ENCODE data around the gene COL18A1. TPM values are rescaled to one million over a fixed set of nuclear protein-coding genes. Genes with fewer than 3 reads are reported as not detected.

The COL18A1 gene
- total RNA-seq, 2 experiments from 2014 or later = 8.0 to 8.8 TPM

DNA sequence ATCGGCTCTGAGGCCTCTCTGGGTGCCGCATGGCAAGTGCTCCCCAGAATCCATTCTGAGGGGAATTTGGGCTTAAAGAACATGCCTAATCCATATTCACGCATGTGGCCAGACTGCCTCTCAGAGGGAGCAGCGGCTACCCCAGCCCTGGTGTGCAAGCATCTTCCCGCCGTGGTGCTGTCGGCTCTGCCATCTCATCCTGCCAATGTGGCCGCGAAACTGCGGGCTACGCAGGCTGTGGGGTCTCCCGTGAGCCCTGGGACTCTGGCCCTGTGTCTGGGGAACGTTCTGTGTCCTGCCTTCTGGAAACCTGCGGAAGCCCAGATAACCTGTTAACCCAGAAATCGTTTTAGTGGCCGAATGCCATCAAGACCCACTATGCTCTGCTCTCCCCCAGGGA lies 76.6 kb downstream of the COL18A1 start:
- peaks cover 4% of the 10 kb centered on the region for H3K36me3 Mint-ChIP-seq (ENCODE audit: low read depth)
- peaks cover 42% of the 10 kb centered on the region for H3K4me1 Mint-ChIP-seq
- ATAC-seq = no peak
- DNase-seq = no peak
- intact Hi-C loops (cut with DNase I, micrococcal nuclease) = no loop called here
- H3K27me3 Mint-ChIP-seq = no peaks in the 10 kb centered on the region
- H3K27ac Mint-ChIP-seq = no peak overlapping the region
- no peaks in the 10 kb centered on the region for H3K9me3 Mint-ChIP-seq (ENCODE audit: low read depth)
- ChIA-PET POLR2A (no interaction called here), CTCF (no interaction called here)
- H3K4me3 Mint-ChIP-seq = no peak overlapping the region

DNA sequence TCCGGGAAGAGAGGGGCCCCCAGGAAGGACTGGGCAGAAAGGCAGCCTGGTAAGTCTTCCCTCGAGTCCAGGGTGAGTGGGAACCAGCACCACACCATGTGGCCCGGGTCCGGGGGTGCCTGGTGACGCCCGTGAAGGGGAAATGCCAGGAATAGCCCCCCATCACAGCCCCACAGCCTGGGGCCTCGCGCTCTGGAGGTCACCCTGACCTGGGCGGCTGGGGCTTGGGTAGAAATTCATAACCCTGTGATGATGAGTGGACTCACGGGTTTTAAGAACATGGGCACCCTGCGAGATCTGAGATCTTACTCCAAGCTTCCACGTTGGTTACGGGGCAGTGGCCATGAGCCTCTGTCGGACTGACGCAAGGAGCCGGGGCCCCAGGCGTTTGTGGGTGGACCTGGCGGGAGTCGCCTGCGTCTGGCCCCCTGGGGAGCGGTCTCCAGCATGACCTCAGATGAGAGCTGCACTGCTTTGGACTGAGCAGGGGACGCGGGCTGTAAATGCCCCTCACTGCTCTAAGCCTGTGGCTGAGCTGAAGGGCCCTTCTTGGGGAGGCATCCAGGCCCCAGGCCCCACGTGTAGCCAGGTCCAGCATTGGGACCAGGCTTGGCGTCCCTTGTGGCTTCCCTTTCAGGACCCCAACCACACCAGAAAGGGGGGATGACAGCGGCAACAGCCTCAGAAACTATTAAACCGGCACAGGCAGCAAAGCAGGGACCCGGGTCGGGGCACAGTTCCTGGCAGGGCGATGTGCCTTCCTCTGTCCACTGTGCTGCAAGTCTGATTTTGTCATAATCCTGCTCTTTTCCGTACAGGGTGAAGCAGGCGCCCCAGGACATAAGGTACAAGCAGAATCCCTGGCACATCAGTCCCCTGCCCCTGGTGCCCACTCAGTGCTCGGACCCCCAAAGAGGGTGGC lies 77.3 kb downstream of the COL18A1 start:
- H3K27me3 Mint-ChIP-seq = no peaks in the 10 kb centered on the region
- ChIA-PET POLR2A (interaction anchor here (0.7 kb wide), 1 partner anchor 76 kb away, joined by 4 read pairs; no protein-coding TSS in a partner anchor), CTCF (interaction anchor here (0.6 to 1.5 kb wide), 3 partner anchors 178 to 345 kb away, joined by 3 to 5 read pairs (median 4); no protein-coding TSS in a partner anchor)
- H3K36me3 Mint-ChIP-seq (ENCODE audit: low read depth) = peaks cover 4% of the 10 kb centered on the region
- H3K27ac Mint-ChIP-seq = peak overlapping the region; percentile 78
- ATAC-seq = no peak
- peaks cover 40% of the 10 kb centered on the region for H3K4me1 Mint-ChIP-seq
- DNase-seq = no peak
- H3K9me3 Mint-ChIP-seq (ENCODE audit: low read depth) = no peaks in the 10 kb centered on the region
- peak overlapping the region; percentile 42 for H3K4me3 Mint-ChIP-seq
- intact Hi-C loops (cut with DNase I, micrococcal nuclease) = no loop called here

DNA sequence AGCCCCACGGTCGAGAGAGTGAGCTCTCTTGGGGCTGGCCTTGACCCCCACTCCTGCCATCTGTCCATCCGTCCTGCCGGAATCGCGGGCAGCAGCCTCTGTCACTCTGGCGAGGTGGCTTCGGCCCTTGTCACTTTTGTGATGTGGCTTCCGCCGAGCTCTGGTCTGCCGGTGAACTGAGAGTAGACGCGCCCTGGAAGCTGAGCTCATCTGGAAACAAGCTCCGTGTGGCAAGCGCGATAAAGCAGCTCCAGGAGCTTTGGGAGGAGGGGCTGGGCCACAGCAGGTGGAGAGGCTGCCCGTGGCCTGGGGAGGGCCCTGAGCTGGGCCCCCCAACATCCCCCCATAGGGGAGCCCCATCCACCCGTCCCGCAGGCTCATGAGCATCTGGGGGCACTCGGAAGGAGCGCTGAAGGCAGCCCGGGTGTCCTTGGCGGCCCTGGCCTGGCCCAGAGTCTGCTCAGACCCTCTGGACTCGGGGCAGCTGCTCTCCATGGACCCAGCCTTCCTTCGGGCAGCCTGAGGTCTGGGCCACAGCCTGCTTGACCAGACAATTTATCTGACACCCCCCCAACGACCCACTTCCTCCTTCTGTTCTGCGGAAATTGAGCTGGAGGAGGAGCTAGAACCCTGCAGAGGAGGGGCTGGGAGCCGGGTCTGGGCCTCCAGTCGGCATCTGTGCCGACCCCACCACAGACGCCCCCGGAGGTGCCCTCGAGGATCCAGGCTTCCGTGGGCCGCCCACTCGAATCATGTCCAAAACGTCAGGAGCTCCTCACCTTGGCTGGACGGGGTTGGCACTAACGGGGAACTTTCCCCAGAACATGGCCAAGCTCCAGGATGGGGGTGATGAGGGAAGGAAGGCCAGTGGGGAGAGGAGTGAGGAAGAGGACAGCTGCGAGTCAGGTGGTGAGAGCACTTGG lies 78.2 kb downstream of the COL18A1 start:
- ChIA-PET POLR2A (interaction anchor here (0.6 to 0.7 kb wide), 3 partner anchors 77 to 331 kb away, joined by 4 read pairs; no protein-coding TSS in a partner anchor), CTCF (interaction anchor here (0.6 to 1.5 kb wide), 7 partner anchors 9 to 440 kb away, joined by 3 to 5 read pairs (median 3); no protein-coding TSS in a partner anchor)
- peaks cover 37% of the 10 kb centered on the region for H3K4me1 Mint-ChIP-seq
- H3K27me3 Mint-ChIP-seq = no peaks in the 10 kb centered on the region
- peak overlapping the region; percentile 42 for H3K4me3 Mint-ChIP-seq
- peak overlapping the region; percentile 78 for H3K27ac Mint-ChIP-seq
- DNase-seq = peak; percentile 78
- no peaks in the 10 kb centered on the region for H3K9me3 Mint-ChIP-seq (ENCODE audit: low read depth)
- ATAC-seq = peak; percentile 66
- intact Hi-C loops (cut with DNase I, micrococcal nuclease) = no loop called here
- H3K36me3 Mint-ChIP-seq (ENCODE audit: low read depth) = peaks cover 4% of the 10 kb centered on the region

DNA sequence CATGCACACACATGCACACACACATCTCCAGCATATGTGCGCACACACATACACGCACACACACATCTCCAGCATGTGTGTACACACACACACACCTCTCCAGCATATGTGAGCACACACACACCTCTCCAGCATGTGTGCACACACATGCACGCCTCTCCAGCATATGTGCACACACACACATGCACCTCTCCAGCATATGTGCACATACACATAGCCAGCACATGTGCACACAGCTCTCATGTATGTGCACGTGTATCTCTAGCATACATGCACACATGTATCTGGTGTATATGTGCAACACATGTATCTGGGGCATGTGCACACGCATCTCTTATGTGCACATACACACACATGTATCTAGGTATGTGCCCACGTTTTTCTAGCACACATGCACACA lies 79.4 kb downstream of the COL18A1 start:
- POLR2A ChIA-PET = no interaction called here

DNA sequence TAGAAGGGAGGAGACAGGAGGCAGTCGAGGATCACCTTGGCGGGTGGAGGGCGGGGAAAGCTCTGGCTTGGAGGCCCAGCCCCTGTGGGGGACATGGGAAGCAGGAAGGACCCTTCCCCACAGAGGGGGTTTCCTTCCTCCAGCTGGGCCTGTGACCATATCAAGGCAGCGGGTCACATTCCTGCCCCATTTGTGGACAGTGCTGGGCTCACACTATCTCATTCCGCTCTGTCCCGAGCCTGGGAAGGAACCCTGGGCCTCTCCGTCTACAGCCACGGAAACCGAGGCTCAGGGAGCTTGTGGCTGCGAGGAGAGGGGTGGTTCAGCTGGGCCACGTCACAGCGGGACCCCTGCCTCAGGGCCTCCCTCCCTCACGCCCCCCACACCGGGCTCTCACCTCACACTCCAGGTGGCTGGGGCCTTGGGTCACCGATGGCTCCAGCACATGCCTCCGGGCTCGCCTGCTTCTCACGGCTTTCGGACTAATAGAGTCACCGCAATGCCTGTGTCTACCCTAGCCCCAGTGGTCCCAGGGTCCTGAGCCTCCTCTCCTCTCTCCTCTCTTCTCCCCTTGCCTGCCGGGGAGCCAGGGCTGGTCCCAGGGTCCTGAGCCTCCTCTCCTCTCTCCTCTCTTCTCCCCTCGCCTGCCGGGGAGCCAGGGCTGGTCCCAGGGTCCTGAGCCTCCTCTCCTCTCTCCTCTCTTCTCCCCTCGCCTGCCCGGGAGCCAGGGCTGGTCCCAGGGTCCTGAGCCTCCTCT lies 80.9 kb downstream of the COL18A1 start:
- H3K4me3 Mint-ChIP-seq = no peak overlapping the region
- peaks cover 4% of the 10 kb centered on the region for H3K36me3 Mint-ChIP-seq (ENCODE audit: low read depth)
- DNase-seq = no peak
- intact Hi-C loops (cut with DNase I, micrococcal nuclease) = no loop called here
- no peaks in the 10 kb centered on the region for H3K9me3 Mint-ChIP-seq (ENCODE audit: low read depth)
- ChIA-PET CTCF (interaction anchor here (0.7 kb wide), 1 partner anchor 9 kb away, joined by 4 read pairs; no protein-coding TSS in a partner anchor), POLR2A (no interaction called here)
- H3K27me3 Mint-ChIP-seq = no peaks in the 10 kb centered on the region
- peaks cover 20% of the 10 kb centered on the region for H3K4me1 Mint-ChIP-seq
- no peak overlapping the region for H3K27ac Mint-ChIP-seq
- no peak for ATAC-seq

More for the DNA sequence above, 79.4 kb downstream of the COL18A1 start:
- no peak for DNase-seq
- Mint-ChIP-seq H3K27me3 (no peaks in the 10 kb centered on the region), H3K9me3 (ENCODE audit: low read depth) (no peaks in the 10 kb centered on the region), H3K27ac (no peak overlapping the region), H3K36me3 (ENCODE audit: low read depth) (peaks cover 4% of the 10 kb centered on the region), H3K4me3 (no peak overlapping the region), H3K4me1 (peaks cover 25% of the 10 kb centered on the region)
- CTCF ChIA-PET = no interaction called here
- intact Hi-C loops (cut with DNase I, micrococcal nuclease) = no loop called here
- no peak for ATAC-seq

DNA sequence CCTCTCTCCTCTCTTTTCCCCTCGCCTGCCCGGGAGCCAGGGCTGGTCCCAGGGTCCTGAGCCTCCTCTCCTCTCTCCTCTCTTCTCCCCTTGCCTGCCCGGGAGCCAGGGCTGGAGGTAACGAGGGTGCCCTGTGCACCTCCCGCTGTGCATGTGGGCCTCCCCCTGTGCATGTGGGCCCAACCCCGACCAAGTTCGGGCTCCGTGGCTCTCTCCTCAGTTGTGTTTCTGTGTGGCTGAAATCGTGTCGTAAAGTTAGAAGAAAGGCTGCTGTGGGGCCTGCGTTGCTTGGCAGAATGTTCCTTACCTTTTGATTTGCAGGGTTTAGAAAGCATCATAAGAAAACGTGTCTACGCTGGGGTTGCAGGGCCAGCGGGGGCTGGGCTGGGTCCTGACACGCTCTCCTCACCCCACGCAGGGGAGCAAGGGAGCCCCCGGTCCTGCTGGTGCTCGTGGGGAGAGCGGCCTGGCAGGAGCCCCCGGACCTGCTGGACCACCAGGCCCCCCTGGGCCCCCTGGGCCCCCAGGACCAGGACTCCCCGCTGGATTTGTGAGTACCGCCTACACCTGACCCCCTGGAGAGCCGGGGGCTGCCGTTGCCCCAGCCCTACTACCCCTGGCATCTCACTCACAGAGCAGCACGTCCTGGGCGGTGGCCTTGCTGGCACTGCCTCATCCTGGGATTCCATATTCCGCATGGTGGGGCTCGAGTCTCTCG lies 81.6 kb downstream of the COL18A1 start:
- H3K27me3 Mint-ChIP-seq = no peaks in the 10 kb centered on the region
- intact Hi-C loops (cut with DNase I, micrococcal nuclease) = no loop called here
- CTCF ChIA-PET = interaction anchor here (1.2 kb wide), 1 partner anchor 8 kb away, joined by 4 read pairs; no protein-coding TSS in a partner anchor
- H3K36me3 Mint-ChIP-seq (ENCODE audit: low read depth) = peaks cover 4% of the 10 kb centered on the region
- peaks cover 20% of the 10 kb centered on the region for H3K4me1 Mint-ChIP-seq
- no peak overlapping the region for H3K4me3 Mint-ChIP-seq
- no peak for ATAC-seq
- no peaks in the 10 kb centered on the region for H3K9me3 Mint-ChIP-seq (ENCODE audit: low read depth)
- H3K27ac Mint-ChIP-seq = no peak overlapping the region
- POLR2A ChIA-PET = no interaction called here
- no peak for DNase-seq

DNA sequence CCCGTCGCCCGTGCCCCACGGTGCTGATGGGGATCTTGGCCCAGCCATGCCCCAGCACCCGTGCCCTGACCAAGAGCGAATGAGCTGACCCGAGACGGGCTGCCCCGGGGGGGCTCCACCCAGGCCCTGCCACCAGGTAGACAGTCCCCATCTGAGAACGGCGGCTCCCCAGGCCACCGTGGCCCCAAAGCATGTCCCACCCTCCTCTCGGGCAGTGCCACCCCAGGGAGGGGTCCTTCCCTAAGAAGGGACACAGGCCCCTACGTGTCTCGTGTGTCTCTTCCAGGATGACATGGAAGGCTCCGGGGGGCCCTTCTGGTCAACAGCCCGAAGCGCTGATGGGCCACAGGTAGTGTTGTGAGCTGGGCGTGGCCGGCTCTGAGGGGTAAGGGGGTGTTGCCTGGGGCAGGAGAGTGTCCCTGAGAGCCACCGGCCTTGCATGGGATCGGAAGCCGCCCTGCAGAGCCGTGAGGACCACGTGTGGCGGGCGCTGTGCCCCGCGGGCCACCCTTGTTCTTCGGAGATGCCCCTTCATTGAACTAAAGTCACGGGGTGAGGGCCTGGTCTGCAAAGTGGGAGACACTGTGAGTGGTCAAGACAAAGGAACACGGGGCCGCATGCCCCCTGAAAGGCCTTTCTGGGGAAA lies 82.3 kb downstream of the COL18A1 start:
- Mint-ChIP-seq H3K27me3 (no peaks in the 10 kb centered on the region), H3K9me3 (ENCODE audit: low read depth) (no peaks in the 10 kb centered on the region), H3K27ac (no peak overlapping the region), H3K4me1 (peaks cover 17% of the 10 kb centered on the region), H3K4me3 (no peak overlapping the region), H3K36me3 (ENCODE audit: low read depth) (peaks cover 4% of the 10 kb centered on the region)
- no peak for DNase-seq
- ATAC-seq = no peak
- intact Hi-C loops (cut with DNase I, micrococcal nuclease) = no loop called here
- POLR2A ChIA-PET = no interaction called here
- CTCF ChIA-PET = interaction anchor here (1.2 kb wide), 1 partner anchor 9 kb away, joined by 4 read pairs; no protein-coding TSS in a partner anchor

DNA sequence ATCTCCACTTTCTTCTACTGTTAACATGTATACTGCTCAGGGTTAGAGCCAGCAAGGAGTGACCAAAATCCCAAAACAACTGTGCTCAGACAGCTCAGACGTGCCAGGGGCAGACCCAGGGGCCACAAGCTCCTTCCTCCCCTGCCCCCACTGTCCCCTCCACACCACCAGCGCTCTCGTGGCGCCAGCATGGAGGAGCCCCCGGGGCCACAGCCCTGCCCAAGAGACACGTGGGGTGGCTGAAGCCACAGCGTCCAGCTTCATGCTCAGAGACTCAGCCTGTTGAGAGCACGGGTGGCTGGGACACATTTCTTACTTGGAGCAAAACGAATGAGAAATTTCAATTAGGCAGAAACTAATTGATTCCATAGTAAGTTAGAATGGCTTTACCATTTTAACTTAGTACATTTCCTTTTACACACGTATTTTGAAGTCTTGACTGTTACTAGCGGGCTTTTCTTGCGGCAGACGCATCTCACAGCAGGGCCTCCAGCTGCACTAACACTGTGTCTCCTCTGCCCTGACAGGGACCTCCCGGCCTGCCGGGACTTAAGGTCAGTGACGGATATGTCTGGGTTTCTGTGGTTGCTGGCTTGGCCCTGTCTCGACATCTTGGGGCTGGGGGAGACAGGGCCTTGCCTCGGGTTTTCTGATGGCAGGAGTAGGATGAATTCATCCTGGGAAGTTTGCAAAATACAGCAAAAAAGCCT lies 83.1 kb downstream of the COL18A1 start:
- no peaks in the 10 kb centered on the region for H3K9me3 Mint-ChIP-seq (ENCODE audit: low read depth)
- POLR2A ChIA-PET = no interaction called here
- peaks cover 10% of the 10 kb centered on the region for H3K4me1 Mint-ChIP-seq
- no peak for DNase-seq
- peaks cover 4% of the 10 kb centered on the region for H3K36me3 Mint-ChIP-seq (ENCODE audit: low read depth)
- intact Hi-C loops (cut with DNase I, micrococcal nuclease) = no loop called here
- H3K4me3 Mint-ChIP-seq = no peak overlapping the region
- no peak for ATAC-seq
- no peaks in the 10 kb centered on the region for H3K27me3 Mint-ChIP-seq
- CTCF ChIA-PET = interaction anchor here (1.2 kb wide), 1 partner anchor 10 kb away, joined by 4 read pairs; no protein-coding TSS in a partner anchor
- no peak overlapping the region for H3K27ac Mint-ChIP-seq

DNA sequence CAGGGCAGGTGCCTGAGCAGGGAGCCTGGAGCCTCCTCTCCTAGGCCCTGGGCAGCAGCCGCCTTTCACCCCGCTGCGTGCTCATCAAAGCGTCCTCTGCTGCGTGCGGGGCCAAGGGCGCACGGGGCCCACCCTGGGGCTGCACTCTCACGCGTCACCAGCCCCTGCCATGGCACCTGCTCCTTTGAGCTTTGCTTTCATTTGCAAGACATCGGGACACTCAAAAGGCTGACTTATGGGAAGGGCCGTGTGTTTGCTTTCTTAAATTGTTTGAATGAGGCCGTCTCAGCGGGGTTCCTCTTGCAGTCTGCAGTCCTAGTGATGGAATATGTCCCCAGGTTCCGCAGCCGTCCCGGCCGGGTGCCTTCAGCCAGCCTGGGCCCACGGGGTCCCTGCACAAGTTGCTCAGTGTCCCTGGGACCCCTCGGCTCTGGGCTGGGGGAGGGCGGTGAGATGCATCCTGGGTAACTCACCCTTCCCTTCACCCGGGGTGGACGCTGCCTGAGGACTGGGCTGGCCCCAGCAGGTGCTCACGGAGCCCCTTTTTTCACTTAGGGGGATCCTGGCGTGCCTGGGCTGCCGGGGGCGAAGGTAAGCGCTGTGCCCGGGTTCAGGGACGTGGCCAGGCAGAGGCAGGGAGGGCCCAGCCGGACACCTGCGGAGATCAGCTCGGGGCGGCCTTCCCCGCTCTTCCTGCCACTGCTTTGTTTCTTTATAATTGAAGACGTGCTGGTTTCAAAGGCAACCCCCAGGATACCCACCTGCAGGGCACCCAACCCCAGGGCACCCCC lies 84.2 kb downstream of the COL18A1 start:
- no peaks in the 10 kb centered on the region for H3K9me3 Mint-ChIP-seq (ENCODE audit: low read depth)
- ChIA-PET POLR2A (no interaction called here), CTCF (no interaction called here)
- intact Hi-C loops (cut with DNase I, micrococcal nuclease) = no loop called here
- DNase-seq (no peak), ATAC-seq (no peak)
- peaks cover 2% of the 10 kb centered on the region for H3K4me1 Mint-ChIP-seq
- peaks cover 1% of the 10 kb centered on the region for H3K36me3 Mint-ChIP-seq (ENCODE audit: low read depth)
- no peaks in the 10 kb centered on the region for H3K27me3 Mint-ChIP-seq
- no peak overlapping the region for H3K4me3 Mint-ChIP-seq
- no peak overlapping the region for H3K27ac Mint-ChIP-seq
